ENCODE data around the gene MAP2K4. TPM values are rescaled to one million over a fixed set of nuclear protein-coding genes. Genes with fewer than 3 reads are reported as not detected.
A peak's percentile ranks its signal among the peaks of the same experiment; 100 is the strongest.

The MAP2K4 gene
- total and polyA plus RNA-seq, 2 of the 13 experiments (the other 11 are each of a cell fraction or from before 2014, with no cell fraction given): 21.5 to 35.6 TPM

DNA sequence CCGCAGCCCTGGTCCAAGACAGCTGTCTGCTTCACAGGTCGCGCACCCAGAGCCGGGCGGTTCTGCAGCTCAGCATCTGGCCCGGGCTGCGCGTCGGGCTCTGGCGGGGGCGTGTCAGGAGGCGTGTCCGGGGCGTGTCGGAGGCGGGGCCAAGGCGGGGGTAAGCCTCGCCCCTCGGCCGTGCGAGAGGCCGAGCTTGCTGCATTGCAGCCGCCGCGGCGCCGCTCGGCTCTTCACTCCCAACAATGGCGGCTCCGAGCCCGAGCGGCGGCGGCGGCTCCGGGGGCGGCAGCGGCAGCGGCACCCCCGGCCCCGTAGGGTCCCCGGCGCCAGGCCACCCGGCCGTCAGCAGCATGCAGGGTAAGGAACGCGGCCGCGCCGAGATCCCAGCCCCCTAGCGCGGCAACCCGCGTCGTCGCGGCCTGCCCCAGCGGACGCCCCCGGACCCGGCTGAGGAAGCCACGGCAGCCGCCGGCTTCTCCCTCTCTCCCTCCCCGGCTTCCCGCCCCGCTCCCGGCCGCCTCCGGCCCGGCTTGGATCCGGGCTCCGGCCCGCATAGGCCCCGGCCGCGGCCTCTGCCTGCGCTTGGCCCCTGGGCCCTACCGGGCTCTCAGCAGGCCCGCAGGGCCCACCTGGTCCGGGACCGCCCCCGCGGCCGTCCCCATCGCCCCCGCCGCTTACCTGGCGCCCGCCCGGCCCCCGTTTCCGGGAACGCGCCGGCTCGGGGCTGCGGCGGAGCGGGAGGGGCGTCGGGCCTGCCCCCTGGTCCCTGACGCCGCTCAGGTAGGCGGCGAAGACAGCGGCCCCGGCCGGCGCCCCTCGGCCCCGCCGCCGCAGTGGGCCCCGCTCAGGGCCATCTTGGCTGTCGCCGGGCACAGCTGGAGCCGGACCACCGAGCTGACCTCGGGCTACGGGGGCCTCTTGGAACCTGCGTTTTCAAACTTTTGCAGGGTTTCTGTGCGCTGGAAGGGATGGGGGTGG lies at the start of gene MAP2K4 (continued):
- TF ChIP-seq ZFY (CRISPR knock-in tag; IDR thresholded peaks at IDR 0.05) (peak; percentile 97), SAFB2 (CRISPR knock-in tag; IDR thresholded peaks at IDR 0.05; ENCODE audit: borderline replicate concordance, low read depth) (peak; percentile 28; the same call in 1 of the 2 replicates), ZNF441 (CRISPR knock-in tag; IDR thresholded peaks at IDR 0.05; ENCODE audit: borderline replicate concordance) (peak; percentile 81), ZNF563 (CRISPR knock-in tag; IDR thresholded peaks at IDR 0.05) (peak; percentile 95), ZNF335 (CRISPR knock-in tag; IDR thresholded peaks at IDR 0.05) (no peak), YY1 (IDR thresholded peaks at IDR 0.05; ENCODE audit: insufficient read depth, insufficient replicate concordance, low read depth, low read length) (peak; percentile 93), PHF8 (CRISPR knock-in tag; IDR thresholded peaks at IDR 0.05) (peak; percentile 64), ZMYM3 (CRISPR knock-in tag; IDR thresholded peaks at IDR 0.05) (0 out of 2 replicates have a peak, but pooled peaks have one; percentile 18), MIER3 (CRISPR knock-in tag; IDR thresholded peaks at IDR 0.05; ENCODE audit: borderline replicate concordance) (no peak), SP1 (IDR thresholded peaks at IDR 0.05) (no peak), SP1 (CRISPR knock-in tag; IDR thresholded peaks at IDR 0.05) (peak; percentile 90), TAF1 (CRISPR knock-in tag; IDR thresholded peaks at IDR 0.05) (peak; percentile 67), ZBTB21 (CRISPR knock-in tag; IDR thresholded peaks at IDR 0.05) (no peak), MTF1 (CRISPR knock-in tag; IDR thresholded peaks at IDR 0.05) (no peak), ZNF343 (CRISPR knock-in tag; IDR thresholded peaks at IDR 0.05) (0 out of 2 replicates have a peak, but pooled peaks have one; percentile 45), ZNF552 (CRISPR knock-in tag; IDR thresholded peaks at IDR 0.05; ENCODE audit: borderline replicate concordance) (no peak)
- TF ChIP-seq, protein P1, sequence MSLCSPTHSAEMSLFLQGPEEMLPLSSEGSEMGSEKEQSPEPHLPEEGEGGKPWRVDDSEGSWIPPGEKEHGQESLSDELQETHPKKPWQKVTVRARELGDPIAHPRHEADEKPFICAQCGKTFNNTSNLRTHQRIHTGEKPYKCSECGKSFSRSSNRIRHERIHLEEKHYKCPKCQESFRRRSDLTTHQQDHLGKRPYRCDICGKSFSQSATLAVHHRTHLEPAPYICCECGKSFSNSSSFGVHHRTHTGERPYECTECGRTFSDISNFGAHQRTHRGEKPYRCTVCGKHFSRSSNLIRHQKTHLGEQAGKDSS (CRISPR knock-in tag; IDR thresholded peaks at IDR 0.05; ENCODE audit: borderline replicate concordance, low read depth): peak; percentile 13; the same call in 1 of the 2 replicates
- TF ChIP-seq, protein P2, sequence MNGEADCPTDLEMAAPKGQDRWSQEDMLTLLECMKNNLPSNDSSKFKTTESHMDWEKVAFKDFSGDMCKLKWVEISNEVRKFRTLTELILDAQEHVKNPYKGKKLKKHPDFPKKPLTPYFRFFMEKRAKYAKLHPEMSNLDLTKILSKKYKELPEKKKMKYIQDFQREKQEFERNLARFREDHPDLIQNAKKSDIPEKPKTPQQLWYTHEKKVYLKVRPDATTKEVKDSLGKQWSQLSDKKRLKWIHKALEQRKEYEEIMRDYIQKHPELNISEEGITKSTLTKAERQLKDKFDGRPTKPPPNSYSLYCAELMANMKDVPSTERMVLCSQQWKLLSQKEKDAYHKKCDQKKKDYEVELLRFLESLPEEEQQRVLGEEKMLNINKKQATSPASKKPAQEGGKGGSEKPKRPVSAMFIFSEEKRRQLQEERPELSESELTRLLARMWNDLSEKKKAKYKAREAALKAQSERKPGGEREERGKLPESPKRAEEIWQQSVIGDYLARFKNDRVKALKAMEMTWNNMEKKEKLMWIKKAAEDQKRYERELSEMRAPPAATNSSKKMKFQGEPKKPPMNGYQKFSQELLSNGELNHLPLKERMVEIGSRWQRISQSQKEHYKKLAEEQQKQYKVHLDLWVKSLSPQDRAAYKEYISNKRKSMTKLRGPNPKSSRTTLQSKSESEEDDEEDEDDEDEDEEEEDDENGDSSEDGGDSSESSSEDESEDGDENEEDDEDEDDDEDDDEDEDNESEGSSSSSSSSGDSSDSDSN (CRISPR knock-in tag; IDR thresholded peaks at IDR 0.05): peak; percentile 92; the same call in 1 of the 2 replicates
- TF ChIP-seq, protein P3, sequence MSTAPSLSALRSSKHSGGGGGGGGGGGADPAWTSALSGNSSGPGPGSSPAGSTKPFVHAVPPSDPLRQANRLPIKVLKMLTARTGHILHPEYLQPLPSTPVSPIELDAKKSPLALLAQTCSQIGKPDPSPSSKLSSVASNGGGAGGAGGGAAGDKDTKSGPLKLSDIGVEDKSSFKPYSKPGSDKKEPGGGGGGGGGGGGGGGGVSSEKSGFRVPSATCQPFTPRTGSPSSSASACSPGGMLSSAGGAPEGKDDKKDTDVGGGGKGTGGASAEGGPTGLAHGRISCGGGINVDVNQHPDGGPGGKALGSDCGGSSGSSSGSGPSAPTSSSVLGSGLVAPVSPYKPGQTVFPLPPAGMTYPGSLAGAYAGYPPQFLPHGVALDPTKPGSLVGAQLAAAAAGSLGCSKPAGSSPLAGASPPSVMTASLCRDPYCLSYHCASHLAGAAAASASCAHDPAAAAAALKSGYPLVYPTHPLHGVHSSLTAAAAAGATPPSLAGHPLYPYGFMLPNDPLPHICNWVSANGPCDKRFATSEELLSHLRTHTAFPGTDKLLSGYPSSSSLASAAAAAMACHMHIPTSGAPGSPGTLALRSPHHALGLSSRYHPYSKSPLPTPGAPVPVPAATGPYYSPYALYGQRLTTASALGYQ (CRISPR knock-in tag; IDR thresholded peaks at IDR 0.05): no peak
- TF ChIP-seq, protein P4, sequence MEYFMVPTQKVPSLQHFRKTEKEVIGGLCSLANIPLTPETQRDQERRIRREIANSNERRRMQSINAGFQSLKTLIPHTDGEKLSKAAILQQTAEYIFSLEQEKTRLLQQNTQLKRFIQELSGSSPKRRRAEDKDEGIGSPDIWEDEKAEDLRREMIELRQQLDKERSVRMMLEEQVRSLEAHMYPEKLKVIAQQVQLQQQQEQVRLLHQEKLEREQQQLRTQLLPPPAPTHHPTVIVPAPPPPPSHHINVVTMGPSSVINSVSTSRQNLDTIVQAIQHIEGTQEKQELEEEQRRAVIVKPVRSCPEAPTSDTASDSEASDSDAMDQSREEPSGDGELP (IDR thresholded peaks at IDR 0.05; ENCODE audit: borderline replicate concordance, low read depth): peak; percentile 39; the same call in 1 of the 2 replicates
- TF ChIP-seq, protein P5, sequence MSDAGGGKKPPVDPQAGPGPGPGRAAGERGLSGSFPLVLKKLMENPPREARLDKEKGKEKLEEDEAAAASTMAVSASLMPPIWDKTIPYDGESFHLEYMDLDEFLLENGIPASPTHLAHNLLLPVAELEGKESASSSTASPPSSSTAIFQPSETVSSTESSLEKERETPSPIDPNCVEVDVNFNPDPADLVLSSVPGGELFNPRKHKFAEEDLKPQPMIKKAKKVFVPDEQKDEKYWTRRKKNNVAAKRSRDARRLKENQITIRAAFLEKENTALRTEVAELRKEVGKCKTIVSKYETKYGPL (CRISPR knock-in tag; IDR thresholded peaks at IDR 0.05): no peak
